Activated CD8-positive, alpha-beta memory T cell treated with anti-CD3 and anti-CD28 coated beads for 1 hour (primary cell): Measurements from ENCODE around the gene FANCL.
"Not testable (repeated sequence)": the region's sequence is repeated elsewhere in the genome, so short reads cannot be mapped to it uniquely, and the experiment has no call there.

ENCODE experiments used
- DNase-seq, 2 donors: peaks; one replicate each; pipeline ENCODE4 v3.0.0-alpha.2; 2020; ENCODE audit warnings: low read depth in 1 of 2; ENCODE audit errors: extremely low read depth in 1 of 2

The FANCL gene

GRCh38 chr2:58207189-58207588 lies 33.9 kb downstream of the FANCL start:
- DNase-seq, result no peak

GRCh38 chr2:58206785-58207184 lies 34.3 kb downstream of the FANCL start:
- no peak for DNase-seq

- DNase-seq, result no peak
Measured at GRCh38 chr2:58204195-58204959, 36.7 kb downstream of the FANCL start.

DNA sequence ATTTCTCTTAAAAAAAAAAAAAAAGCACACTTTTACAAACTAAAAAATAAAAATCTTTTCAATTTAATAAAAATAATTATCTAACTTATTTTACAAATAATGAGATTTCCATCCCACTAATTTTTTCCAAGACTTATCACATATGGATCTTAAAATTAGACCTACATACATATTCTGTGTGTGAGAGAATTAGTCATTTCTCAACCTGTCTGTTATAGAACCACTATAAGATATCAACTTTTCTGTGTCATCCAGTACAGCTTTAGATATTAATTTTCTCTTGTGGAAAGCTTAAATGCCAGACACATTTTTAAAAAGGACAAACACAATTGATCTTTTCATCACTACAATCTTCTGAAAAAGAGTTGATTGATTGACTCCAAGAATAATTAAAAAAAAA lies 38.1 kb downstream of the FANCL start:
- no peak for DNase-seq

GRCh38 chr2:58202404-58202803 lies 38.7 kb downstream of the FANCL start:
- DNase-seq, result no peak

DNA sequence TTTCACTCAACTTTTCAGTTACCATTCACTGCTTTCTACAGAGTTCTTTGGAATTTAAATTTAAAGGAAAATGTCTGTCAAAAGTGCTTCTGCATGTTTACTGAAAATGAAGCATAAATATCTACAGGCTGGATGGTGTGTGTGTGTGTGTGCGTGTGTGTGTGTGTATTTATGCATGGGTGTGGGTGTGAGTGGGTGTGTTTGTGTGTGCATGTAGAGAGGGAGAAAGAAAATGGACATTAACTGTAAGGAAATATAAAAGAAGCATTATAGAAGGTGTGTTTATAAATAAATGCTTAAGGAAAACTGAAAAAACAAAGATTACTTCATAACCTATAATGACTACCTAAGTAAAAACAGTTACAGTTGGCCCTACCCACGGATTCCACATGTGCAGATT lies 43.2 kb downstream of the FANCL start:
- no peak for DNase-seq

GRCh38 chr2:58195662-58196061 lies 45.5 kb downstream of the FANCL start:
- no peak for DNase-seq

- no peak for DNase-seq
Measured at GRCh38 chr2:58194458-58194857, 46.7 kb downstream of the FANCL start.

DNA sequence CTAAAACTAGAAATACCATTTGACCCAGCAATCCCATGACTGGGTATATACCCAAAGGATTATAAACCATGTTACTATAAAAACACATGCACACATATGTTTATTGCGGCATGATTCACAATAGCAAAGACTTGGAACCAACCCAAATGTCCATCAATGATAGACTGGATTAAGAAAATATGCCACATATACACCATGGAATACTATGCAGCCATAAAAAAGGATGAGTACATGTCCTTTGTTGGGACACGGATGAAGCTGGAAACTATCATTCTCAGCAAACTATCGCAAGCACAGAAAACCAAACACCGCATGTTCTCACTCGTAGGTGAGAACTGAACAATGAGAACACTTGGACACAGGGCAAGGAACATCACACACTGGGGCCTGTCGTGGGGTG lies 54.1 kb downstream of the FANCL start:
- DNase-seq, result not testable (repeated sequence)

- DNase-seq, result no peak
Measured at GRCh38 chr2:58186501-58186900, 54.6 kb downstream of the FANCL start.

DNA sequence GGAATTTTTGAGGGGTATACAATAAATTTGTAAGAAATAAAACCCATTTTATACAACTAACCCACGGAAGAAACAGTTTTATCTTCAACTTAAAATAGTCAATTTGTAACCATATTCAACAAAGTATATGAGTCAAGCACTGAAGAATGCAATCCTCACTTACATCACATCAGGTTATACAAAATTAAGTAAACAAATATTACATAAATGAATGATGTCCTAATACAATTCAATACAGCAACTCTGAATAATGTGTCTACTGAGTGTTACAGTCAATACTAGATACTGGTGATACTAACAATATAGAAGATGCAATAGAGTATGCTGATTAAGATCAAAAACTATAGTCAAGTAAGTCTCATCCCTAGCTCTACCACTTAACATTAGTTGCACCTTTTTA lies 58.6 kb downstream of the FANCL start:
- DNase-seq, result no peak

DNA sequence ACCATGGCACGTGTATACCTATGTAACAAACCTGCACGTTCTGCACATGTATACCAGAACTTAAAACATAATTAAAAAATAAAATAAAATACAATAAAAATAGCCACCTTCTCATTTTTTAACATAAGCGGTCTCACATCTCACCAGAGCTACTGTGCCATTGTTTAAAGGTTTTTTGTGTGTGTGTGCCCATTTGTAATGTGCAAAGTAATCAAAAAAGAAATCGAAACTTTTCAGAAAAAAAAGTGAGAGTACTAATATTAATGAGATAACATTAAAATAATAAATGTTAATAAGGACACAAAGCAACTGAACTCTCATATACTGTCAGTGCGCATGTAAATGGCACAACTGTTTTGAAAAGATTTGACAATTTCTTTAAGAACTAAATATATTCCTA lies 60.5 kb downstream of the FANCL start:
- no peak for DNase-seq

GRCh38 chr2:58180175-58180574 lies 61.0 kb downstream of the FANCL start:
- DNase-seq, result not testable (repeated sequence)

DNA sequence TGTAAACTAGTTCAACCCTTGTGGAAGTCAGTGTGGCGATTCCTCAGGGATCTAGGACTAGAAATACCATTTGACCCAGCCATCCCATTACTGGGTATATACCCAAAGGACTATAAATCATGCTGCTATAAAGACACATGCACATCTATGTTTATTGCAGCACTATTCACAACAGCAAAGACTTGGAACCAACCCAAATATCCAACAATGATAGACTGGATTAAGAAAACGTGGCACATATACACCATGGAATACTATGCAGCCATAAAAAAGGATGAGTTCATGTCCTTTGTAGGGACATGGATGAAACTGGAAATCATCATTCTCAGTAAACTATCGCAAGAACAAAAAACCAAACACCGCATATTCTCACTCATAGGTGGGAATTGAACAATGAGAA lies 63.9 kb downstream of the FANCL start:
- not testable (repeated sequence) for DNase-seq

GRCh38 chr2:58171831-58172230 lies 69.3 kb downstream of the FANCL start:
- not testable (repeated sequence) for DNase-seq

GRCh38 chr2:58170334-58170933 lies 70.7 kb downstream of the FANCL start:
- not testable (repeated sequence) for DNase-seq

DNA sequence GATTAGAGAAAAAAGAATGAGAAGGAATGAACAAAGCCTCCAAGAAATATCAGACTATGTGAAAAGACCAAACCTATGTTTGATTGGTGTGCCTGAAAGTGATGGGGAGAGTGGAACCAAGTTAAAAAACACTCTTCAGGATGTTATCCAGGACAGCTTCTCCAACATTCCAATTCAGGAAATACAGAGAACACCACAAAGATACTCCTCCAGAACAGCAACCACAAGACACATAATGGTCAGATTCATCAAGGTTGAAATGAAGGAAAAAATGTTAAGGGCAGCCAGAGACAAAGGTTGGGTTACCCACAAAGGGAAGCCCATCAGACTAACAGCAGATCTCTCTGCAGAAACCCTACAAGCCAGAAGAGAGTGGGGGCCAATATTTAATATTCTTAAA lies 71.3 kb downstream of the FANCL start:
- not testable (repeated sequence) for DNase-seq

- DNase-seq, result not testable (repeated sequence)
Measured at GRCh38 chr2:58168130-58168529, 73.0 kb downstream of the FANCL start.

DNA sequence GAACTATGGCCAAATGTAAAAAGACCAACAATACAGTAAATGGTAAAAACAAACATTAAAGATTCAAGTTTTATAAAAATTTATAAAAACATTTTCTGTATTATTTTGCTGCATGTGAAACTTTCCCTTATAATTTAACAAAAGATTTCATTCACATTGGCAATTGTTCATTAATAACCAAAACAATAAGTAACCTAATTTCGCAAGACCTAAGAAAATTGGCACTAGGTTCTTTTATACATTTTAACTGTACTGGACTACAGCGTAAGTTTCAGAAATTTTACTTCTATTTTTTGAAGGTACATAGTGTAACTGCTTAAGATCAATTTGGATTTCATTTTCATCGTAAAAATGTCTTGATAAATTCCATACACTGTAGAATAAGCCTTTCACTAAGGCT lies 77.2 kb downstream of the FANCL start:
- DNase-seq, result no peak

DNA sequence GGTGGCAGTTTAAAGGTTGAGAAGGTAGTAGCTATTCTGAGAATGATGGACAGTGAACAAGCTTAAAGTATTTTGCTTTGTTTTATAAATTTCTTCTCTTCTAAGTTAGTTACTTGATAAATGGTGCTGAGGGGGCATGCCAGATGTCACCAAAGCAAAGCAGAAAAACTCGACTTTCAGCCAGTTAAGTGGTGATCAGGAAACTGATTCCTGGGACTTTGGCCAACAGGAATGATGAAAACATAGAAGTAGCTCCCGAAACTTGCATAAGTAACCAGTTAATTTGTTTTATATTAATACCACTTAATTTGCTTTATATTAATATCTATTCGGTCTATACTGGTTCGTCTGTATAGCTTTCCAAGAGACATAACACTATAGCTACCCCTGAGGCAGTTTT lies 82.6 kb downstream of the FANCL start:
- no peak for DNase-seq

DNA sequence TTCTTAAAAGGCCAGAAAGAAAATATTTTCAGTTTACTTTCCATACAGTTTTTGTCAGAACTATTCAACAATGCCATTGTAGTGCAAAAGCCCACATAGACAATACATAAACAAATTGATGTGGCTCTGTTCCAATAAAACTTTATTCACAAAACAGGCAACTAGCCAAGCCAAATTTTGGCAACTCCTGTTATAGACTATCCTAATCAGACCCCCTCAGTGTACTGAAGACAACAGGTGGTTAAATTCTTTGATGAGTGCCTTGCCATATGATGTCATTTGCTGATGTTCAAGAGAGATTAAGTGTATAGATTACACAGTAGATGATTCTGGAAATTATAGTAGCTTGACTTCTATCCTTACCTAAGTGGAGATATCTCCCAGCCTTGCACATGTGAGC lies 83.4 kb downstream of the FANCL start:
- no peak for DNase-seq

GRCh38 chr2:58156780-58157179 lies 84.3 kb downstream of the FANCL start:
- DNase-seq, result no peak
